K562 (cell line): ENCODE data around the gene CDCP1.

Experiments
- ATF1 ChIP-seq, 2 experiments: fragments of 450-650 bp in 1 of 2; IDR thresholded peaks; 2 replicates each; pipeline ENCODE4 v1.6.1; 2016; ENCODE audit warnings: missing compliant biosample characterization in 1 of 2, missing genetic modification characterization in 1 of 2
- EZH2 ChIP-seq: IDR thresholded peaks from 2 replicates; pipeline ENCODE4 v1.6.1; 2012; ENCODE audit warnings: low read depth, mild to moderate bottlenecking, inconsistent platforms, low read length, borderline replicate concordance
- FOXK2 ChIP-seq, 2 experiments: fragments of 450-650 bp; IDR thresholded peaks in 1 of 2; conservative IDR thresholded peaks in 1 of 2; 2 replicates each; pipeline ENCODE4 v1.6.1; 2016; ENCODE audit warnings: low read depth in 2 of 2, mild to moderate bottlenecking in 1 of 2
- MITF ChIP-seq: IDR thresholded peaks from 2 replicates; pipeline ENCODE4 v1.6.1; 2014; ENCODE audit warnings: antibody characterized with exemption
- POLR2A ChIP-seq: fragments of 450-650 bp; conservative IDR thresholded peaks from 2 replicates; pipeline ENCODE4 v1.6.1; 2016
- ZNF589 ChIP-seq: fragments of 200-800 bp; sonication (Bioruptor generic); IDR thresholded peaks from 2 replicates; pipeline ENCODE4 v1.6.1; 2016; ENCODE audit warnings: low read depth, missing genetic modification characterization, missing compliant biosample characterization
- TF ChIP-seq, protein P1 (sequence below), 2 experiments: fragments of 450-650 bp; formaldehyde crosslinking in 1 of 2; IDR thresholded peaks; 2 replicates each; pipeline versions ENCODE4 v1.4.0 to v1.6.1; 2014 to 2020; ENCODE audit warnings: mild to moderate bottlenecking in 2 of 2, borderline replicate concordance in 1 of 2, low read depth in 1 of 2
- TF ChIP-seq, protein P2 (sequence below): sonication (generic); formaldehyde crosslinking; IDR thresholded peaks from 2 replicates; pipeline ENCODE4 v1.5.0; 2020; ENCODE audit warnings: missing genetic modification reagents

- TF ChIP-seq, protein P1, sequence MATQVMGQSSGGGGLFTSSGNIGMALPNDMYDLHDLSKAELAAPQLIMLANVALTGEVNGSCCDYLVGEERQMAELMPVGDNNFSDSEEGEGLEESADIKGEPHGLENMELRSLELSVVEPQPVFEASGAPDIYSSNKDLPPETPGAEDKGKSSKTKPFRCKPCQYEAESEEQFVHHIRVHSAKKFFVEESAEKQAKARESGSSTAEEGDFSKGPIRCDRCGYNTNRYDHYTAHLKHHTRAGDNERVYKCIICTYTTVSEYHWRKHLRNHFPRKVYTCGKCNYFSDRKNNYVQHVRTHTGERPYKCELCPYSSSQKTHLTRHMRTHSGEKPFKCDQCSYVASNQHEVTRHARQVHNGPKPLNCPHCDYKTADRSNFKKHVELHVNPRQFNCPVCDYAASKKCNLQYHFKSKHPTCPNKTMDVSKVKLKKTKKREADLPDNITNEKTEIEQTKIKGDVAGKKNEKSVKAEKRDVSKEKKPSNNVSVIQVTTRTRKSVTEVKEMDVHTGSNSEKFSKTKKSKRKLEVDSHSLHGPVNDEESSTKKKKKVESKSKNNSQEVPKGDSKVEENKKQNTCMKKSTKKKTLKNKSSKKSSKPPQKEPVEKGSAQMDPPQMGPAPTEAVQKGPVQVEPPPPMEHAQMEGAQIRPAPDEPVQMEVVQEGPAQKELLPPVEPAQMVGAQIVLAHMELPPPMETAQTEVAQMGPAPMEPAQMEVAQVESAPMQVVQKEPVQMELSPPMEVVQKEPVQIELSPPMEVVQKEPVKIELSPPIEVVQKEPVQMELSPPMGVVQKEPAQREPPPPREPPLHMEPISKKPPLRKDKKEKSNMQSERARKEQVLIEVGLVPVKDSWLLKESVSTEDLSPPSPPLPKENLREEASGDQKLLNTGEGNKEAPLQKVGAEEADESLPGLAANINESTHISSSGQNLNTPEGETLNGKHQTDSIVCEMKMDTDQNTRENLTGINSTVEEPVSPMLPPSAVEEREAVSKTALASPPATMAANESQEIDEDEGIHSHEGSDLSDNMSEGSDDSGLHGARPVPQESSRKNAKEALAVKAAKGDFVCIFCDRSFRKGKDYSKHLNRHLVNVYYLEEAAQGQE (IDR thresholded peaks at IDR 0.05; ENCODE audit: borderline replicate concordance) = no peak
- TF ChIP-seq, protein P1 (CRISPR knock-in tag; IDR thresholded peaks at IDR 0.05; ENCODE audit: low read depth) = no peak
- TF ChIP-seq ZNF589 (CRISPR knock-in tag) = no peak
- no peak for TF ChIP-seq EZH2
- TF ChIP-seq MITF = no peak
- TF ChIP-seq POLR2A = no peak
- TF ChIP-seq ATF1 (CRISPR knock-in tag; IDR thresholded peaks at IDR 0.05) = no peak
- TF ChIP-seq ATF1 (tag; IDR thresholded peaks at IDR 0.05) = no peak
- TF ChIP-seq, protein P2, sequence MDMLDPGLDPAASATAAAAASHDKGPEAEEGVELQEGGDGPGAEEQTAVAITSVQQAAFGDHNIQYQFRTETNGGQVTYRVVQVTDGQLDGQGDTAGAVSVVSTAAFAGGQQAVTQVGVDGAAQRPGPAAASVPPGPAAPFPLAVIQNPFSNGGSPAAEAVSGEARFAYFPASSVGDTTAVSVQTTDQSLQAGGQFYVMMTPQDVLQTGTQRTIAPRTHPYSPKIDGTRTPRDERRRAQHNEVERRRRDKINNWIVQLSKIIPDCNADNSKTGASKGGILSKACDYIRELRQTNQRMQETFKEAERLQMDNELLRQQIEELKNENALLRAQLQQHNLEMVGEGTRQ (CRISPR knock-in tag) = no peak
- TF ChIP-seq FOXK2 (conservative IDR thresholded peaks at IDR 0.05 in 1 of 2, IDR thresholded peaks at IDR 0.05 in 1 of 2; ENCODE audit: low read depth in 2 of 2) = no peak
These were observed 6.1 kb upstream of the CDCP1 start for GRCh38 chr3:45152307-45152706.
